ENCODE results near the gene PSORS1C2. TPM values are rescaled to one million over a fixed set of nuclear protein-coding genes. Genes with fewer than 3 reads are reported as not detected.

The PSORS1C2 gene
- total RNA-seq, 2 donors from 2014 or later, result not detected

DNA sequence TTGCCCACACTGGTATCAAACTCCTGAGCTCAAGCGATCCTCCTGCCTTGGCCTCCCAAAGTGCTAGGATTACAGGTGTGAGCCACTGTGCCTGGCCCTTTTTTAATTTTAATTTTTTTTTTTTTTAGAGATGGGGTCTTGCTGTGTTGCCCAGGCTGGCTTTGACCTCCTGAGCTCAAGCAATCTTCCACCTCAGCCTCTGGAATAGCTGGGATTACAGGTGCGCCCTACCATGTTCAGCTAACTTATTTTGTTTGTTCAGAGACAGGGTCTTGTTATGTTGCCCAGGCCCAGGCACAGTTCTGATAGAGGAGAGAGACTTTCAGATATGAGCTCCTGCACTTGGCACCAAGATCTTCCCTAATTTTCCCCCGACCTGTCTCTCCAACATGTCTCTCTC lies 8.1 kb downstream of the PSORS1C2 start:
- intact Hi-C loops (cut with DNase I), result no loop called here
- DNase-seq, result no peak
- Histone ChIP-seq H3K9ac (ENCODE audit: low read depth in 2 of 2, low read length in 2 of 2) (no peak overlapping the region), H3K27ac (no peak overlapping the region), H3K9me3 (no peaks in the 10 kb centered on the region), H3K4me3 (no peak overlapping the region), H3K36me3 (no peaks in the 10 kb centered on the region), H3K27me3 (no peaks in the 10 kb centered on the region), H3K4me1 (no peaks in the 10 kb centered on the region)
- TF ChIP-seq, protein P1, sequence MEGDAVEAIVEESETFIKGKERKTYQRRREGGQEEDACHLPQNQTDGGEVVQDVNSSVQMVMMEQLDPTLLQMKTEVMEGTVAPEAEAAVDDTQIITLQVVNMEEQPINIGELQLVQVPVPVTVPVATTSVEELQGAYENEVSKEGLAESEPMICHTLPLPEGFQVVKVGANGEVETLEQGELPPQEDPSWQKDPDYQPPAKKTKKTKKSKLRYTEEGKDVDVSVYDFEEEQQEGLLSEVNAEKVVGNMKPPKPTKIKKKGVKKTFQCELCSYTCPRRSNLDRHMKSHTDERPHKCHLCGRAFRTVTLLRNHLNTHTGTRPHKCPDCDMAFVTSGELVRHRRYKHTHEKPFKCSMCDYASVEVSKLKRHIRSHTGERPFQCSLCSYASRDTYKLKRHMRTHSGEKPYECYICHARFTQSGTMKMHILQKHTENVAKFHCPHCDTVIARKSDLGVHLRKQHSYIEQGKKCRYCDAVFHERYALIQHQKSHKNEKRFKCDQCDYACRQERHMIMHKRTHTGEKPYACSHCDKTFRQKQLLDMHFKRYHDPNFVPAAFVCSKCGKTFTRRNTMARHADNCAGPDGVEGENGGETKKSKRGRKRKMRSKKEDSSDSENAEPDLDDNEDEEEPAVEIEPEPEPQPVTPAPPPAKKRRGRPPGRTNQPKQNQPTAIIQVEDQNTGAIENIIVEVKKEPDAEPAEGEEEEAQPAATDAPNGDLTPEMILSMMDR (IDR thresholded peaks at IDR 0.05), result no peak

GRCh38 chr6:31129130-31129529 lies 9.7 kb downstream of the PSORS1C2 start:
- Histone ChIP-seq H3K4me1 (no peaks in the 10 kb centered on the region), H3K9me3 (no peaks in the 10 kb centered on the region), H3K4me3 (no peak overlapping the region), H3K27me3 (no peaks in the 10 kb centered on the region), H3K36me3 (no peaks in the 10 kb centered on the region), H3K27ac (no peak overlapping the region), H3K9ac (ENCODE audit: low read depth in 2 of 2, low read length in 2 of 2) (no peak overlapping the region)
- DNase-seq, result no peak
- TF ChIP-seq, protein P1 (IDR thresholded peaks at IDR 0.05), result no peak
- intact Hi-C loops (cut with DNase I), result no loop called here

GRCh38 chr6:31128093-31128676 lies 10.7 kb downstream of the PSORS1C2 start:
- intact Hi-C loops (cut with DNase I), result no loop called here
- peak; percentile 82 for DNase-seq
- no peak overlapping the region for H3K9ac ChIP-seq (ENCODE audit: low read depth in 2 of 2, low read length in 2 of 2)
- H3K27ac ChIP-seq, result no peak overlapping the region
- H3K27me3 ChIP-seq, result no peaks in the 10 kb centered on the region
- no peaks in the 10 kb centered on the region for H3K36me3 ChIP-seq
- H3K4me1 ChIP-seq, result no peaks in the 10 kb centered on the region
- TF ChIP-seq, protein P1 (IDR thresholded peaks at IDR 0.05), result peak; percentile 82
- H3K4me3 ChIP-seq, result no peak overlapping the region
- H3K9me3 ChIP-seq, result no peaks in the 10 kb centered on the region

- H3K4me3 ChIP-seq, result no peak overlapping the region
- no peak for DNase-seq
- intact Hi-C loops (cut with DNase I), result no loop called here
- no peak overlapping the region for H3K27ac ChIP-seq
- TF ChIP-seq, protein P1 (IDR thresholded peaks at IDR 0.05), result no peak
- H3K27me3 ChIP-seq, result no peaks in the 10 kb centered on the region
- H3K9ac ChIP-seq (ENCODE audit: low read depth in 2 of 2, low read length in 2 of 2), result no peak overlapping the region
- H3K9me3 ChIP-seq, result no peaks in the 10 kb centered on the region
- H3K36me3 ChIP-seq, result no peaks in the 10 kb centered on the region
- no peaks in the 10 kb centered on the region for H3K4me1 ChIP-seq
Measured at GRCh38 chr6:31126396-31127175, 12.3 kb downstream of the PSORS1C2 start.

GRCh38 chr6:31125586-31126363 lies 13.1 kb downstream of the PSORS1C2 start:
- Histone ChIP-seq H3K9me3 (no peaks in the 10 kb centered on the region), H3K27me3 (no peaks in the 10 kb centered on the region), H3K4me1 (no peaks in the 10 kb centered on the region), H3K36me3 (no peaks in the 10 kb centered on the region), H3K4me3 (no peak overlapping the region), H3K27ac (no peak overlapping the region), H3K9ac (ENCODE audit: low read depth in 2 of 2, low read length in 2 of 2) (no peak overlapping the region)
- TF ChIP-seq, protein P1 (IDR thresholded peaks at IDR 0.05), result no peak
- no peak for DNase-seq
- intact Hi-C loops (cut with DNase I), result no loop called here

All from colonic mucosa (tissue), 4 donors.